Tibial nerve (tissue), 4 donors: Measurements from ENCODE around the gene HMCN2.
A peak's percentile ranks its signal among the peaks of the same experiment; 100 is the strongest.

Source experiments
- EP300 ChIP-seq, 2 donors: sonication (generic); formaldehyde crosslinking; IDR thresholded peaks; one replicate each; pipeline ENCODE4 v1.6.1; 2017; ENCODE audit warnings: antibody characterized with exemption in 2 of 2, mild to moderate bottlenecking in 1 of 2
- POLR2A ChIP-seq, 2 donors: fragments of 450-650 bp; IDR thresholded peaks; one replicate each; pipeline ENCODE4 v1.6.1; 2017; ENCODE audit warnings: antibody characterized with exemption in 2 of 2, mild to moderate bottlenecking in 2 of 2, moderate library complexity in 2 of 2
- TF ChIP-seq, protein P1 (sequence below), 5 experiments: fragments of 200-600 bp in 3 of 5; fragments of 450-650 bp in 2 of 5; sonication (generic) in 3 of 5; IDR thresholded peaks; one replicate each; pipeline ENCODE4 v1.5.1; 2016 to 2019; ENCODE audit warnings: antibody characterized with exemption in 5 of 5, mild to moderate bottlenecking in 3 of 5, moderate library complexity in 2 of 5

DNA sequence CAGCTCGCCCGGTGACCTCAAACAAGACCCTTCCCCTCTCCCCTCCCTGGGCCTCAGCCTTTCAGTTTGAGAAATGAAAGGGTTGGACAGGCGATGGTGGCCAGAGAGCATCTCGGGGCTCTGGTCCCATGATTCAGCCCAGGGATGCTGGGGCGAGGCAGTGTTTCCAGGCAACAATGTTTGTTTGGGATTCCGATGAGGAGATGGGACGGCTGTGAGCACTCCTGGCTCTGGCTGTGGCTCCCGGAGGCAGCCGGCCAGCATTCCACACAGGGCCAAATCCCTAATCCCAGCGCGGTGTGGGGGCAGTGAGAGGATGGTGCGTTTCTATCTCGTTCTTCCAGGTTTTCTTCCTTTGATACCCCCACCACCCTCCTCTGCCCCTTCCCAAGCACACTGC is 66.0 kb downstream of the HMCN2 start:
- TF ChIP-seq POLR2A (IDR thresholded peaks at IDR 0.05) = no peak
- peak in 1 of 2 donors; percentile 60 for TF ChIP-seq EP300 (IDR thresholded peaks at IDR 0.05)
- TF ChIP-seq, protein P1, sequence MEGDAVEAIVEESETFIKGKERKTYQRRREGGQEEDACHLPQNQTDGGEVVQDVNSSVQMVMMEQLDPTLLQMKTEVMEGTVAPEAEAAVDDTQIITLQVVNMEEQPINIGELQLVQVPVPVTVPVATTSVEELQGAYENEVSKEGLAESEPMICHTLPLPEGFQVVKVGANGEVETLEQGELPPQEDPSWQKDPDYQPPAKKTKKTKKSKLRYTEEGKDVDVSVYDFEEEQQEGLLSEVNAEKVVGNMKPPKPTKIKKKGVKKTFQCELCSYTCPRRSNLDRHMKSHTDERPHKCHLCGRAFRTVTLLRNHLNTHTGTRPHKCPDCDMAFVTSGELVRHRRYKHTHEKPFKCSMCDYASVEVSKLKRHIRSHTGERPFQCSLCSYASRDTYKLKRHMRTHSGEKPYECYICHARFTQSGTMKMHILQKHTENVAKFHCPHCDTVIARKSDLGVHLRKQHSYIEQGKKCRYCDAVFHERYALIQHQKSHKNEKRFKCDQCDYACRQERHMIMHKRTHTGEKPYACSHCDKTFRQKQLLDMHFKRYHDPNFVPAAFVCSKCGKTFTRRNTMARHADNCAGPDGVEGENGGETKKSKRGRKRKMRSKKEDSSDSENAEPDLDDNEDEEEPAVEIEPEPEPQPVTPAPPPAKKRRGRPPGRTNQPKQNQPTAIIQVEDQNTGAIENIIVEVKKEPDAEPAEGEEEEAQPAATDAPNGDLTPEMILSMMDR (IDR thresholded peaks at IDR 0.05) = no peak
